GM12878 (cell line): ENCODE data around the gene CITED2. TPM values are rescaled to one million over a fixed set of nuclear protein-coding genes. Genes with fewer than 3 reads are reported as not detected.

Experiments
- BACH1 ChIP-seq: fragments of 450-650 bp; IDR thresholded peaks from 2 replicates; pipeline ENCODE4 v1.6.1; 2017; ENCODE audit warnings: mild to moderate bottlenecking, borderline replicate concordance
- BHLHE40 ChIP-seq, 2 experiments: fragments of 450-650 bp in 1 of 2; IDR thresholded peaks; 2 replicates each; pipeline ENCODE4 v1.6.1; 2011 to 2017; ENCODE audit warnings: low read depth in 2 of 2, borderline replicate concordance in 1 of 2, improper control_type of control experiment in 1 of 2, low read length in 1 of 2, mild to moderate bottlenecking in 1 of 2
- CHD1 ChIP-seq: IDR thresholded peaks from 2 replicates; pipeline ENCODE4 v1.6.1; 2012; ENCODE audit warnings: low read depth, low read length, improper control_type of control experiment
- CREB1 ChIP-seq: IDR thresholded peaks from 2 replicates; pipeline ENCODE4 v1.6.1; 2012; ENCODE audit warnings: low read depth, mild to moderate bottlenecking, inconsistent platforms
- ELK1 ChIP-seq: IDR thresholded peaks from 2 replicates; pipeline ENCODE4 v1.6.1; 2012; ENCODE audit warnings: low read depth, low read length, improper control_type of control experiment
- FOXK2 ChIP-seq: fragments of 450-650 bp; IDR thresholded peaks from 2 replicates; pipeline ENCODE4 v1.6.1; 2017; ENCODE audit warnings: mild to moderate bottlenecking, moderate library complexity
- HCFC1 ChIP-seq: fragments of 150-350 bp; IDR thresholded peaks from 2 replicates; pipeline ENCODE4 v1.6.1; 2014; ENCODE audit warnings: low read length
- IKZF1 ChIP-seq: fragments of 450-650 bp; conservative IDR thresholded peaks from 2 replicates; pipeline ENCODE4 v1.6.1; 2017; ENCODE audit warnings: antibody characterized with exemption, mild to moderate bottlenecking
- IRF5 ChIP-seq: fragments of 450-650 bp; IDR thresholded peaks from 2 replicates; pipeline ENCODE4 v1.6.1; 2017; ENCODE audit warnings: borderline replicate concordance
- LARP7 ChIP-seq: fragments of 450-650 bp; IDR thresholded peaks from 2 replicates; pipeline ENCODE4 v1.6.1; 2017; ENCODE audit warnings: mild to moderate bottlenecking
- NFXL1 ChIP-seq: fragments of 450-650 bp; IDR thresholded peaks from 2 replicates; pipeline ENCODE4 v1.6.1; 2017; ENCODE audit warnings: antibody characterized with exemption, mild to moderate bottlenecking, borderline replicate concordance
- POLR2A ChIP-seq: IDR thresholded peaks from 2 replicates; pipeline ENCODE4 v1.6.1; 2011; ENCODE audit warnings: low read depth, mild to moderate bottlenecking, low read length
- POLR2AphosphoS2 ChIP-seq: IDR thresholded peaks from 2 replicates; pipeline ENCODE4 v1.6.1; 2011; ENCODE audit warnings: low read depth, mild to moderate bottlenecking, low read length, improper control_type of control experiment, moderate library complexity
- RAD51 ChIP-seq: fragments of 450-650 bp; IDR thresholded peaks from 2 replicates; pipeline ENCODE4 v1.6.1; 2016; ENCODE audit warnings: moderate library complexity, mild to moderate bottlenecking, inconsistent platforms
- REST ChIP-seq: IDR thresholded peaks from 2 replicates; pipeline ENCODE4 v1.6.1; 2012; ENCODE audit warnings: mild to moderate bottlenecking, low read depth, low read length
- STAT1 ChIP-seq: fragments of 450-650 bp; conservative IDR thresholded peaks from 2 replicates; pipeline ENCODE4 v1.6.1; 2014; ENCODE audit warnings: antibody characterized with exemption, mild to moderate bottlenecking
- TAF1 ChIP-seq: IDR thresholded peaks from 2 replicates; pipeline ENCODE4 v1.6.1; 2011; ENCODE audit warnings: mild to moderate bottlenecking, low read depth, low read length, borderline replicate concordance
- TCF3 ChIP-seq: IDR thresholded peaks from 2 replicates; pipeline ENCODE4 v1.6.1; 2012; ENCODE audit warnings: low read depth, mild to moderate bottlenecking, low read length, borderline replicate concordance; ENCODE audit not compliant: insufficient read depth
- ZNF384 ChIP-seq: IDR thresholded peaks from 2 replicates; pipeline ENCODE4 v1.6.1; 2012; ENCODE audit warnings: low read depth, mild to moderate bottlenecking, low read length, improper control_type of control experiment, borderline replicate concordance
- ZNF592 ChIP-seq: fragments of 450-650 bp; IDR thresholded peaks from 2 replicates; pipeline ENCODE4 v1.6.1; 2017; ENCODE audit warnings: mild to moderate bottlenecking, moderate library complexity
- ZZZ3 ChIP-seq: IDR thresholded peaks from 2 replicates; pipeline ENCODE4 v1.6.1; 2011; ENCODE audit warnings: low read depth; ENCODE audit not compliant: control insufficient read depth, insufficient read length
- polyA plus RNA-seq, 11 experiments: library from polyadenylated mRNA; depleted of rRNA in 4 of 11; unstranded in 6 of 11; stranded (reverse) in 5 of 11; fragments of >200 nt; fragmentation: Nextera tagmentation in 4 of 11; fragmentation: Illumina TruSeq in 1 of 11; extraction: Ambion mirVana in 4 of 11; extraction: Trizol in 1 of 11; gene quantifications; 1 replicate in 1 of 11; 2 replicates in 10 of 11; pipeline versions ENCODE4 v1.2.1 to v1.2.3, GENCODE V29; 2011 to 2016; ENCODE audit warnings: inconsistent platforms in 2 of 11, missing spikeins in 2 of 11, low read depth in 1 of 11
- total RNA-seq, 4 experiments: library from RNA; depleted of rRNA in 3 of 4; stranded (reverse); fragments of >200 nt in 3 of 4; fragmentation: Illumina TruSeq in 1 of 4; extraction: Trizol in 1 of 4; gene quantifications; 2 replicates each; pipeline versions ENCODE4 v1.2.1 to v1.2.3, GENCODE V29; 2013 to 2021

CITED2 gene
- total and polyA plus RNA-seq, 10 of the 15 experiments (the other 5 are each of a cell fraction or from before 2014, with no cell fraction given) = 0.08 to 20.0 (median 7.3) TPM

GRCh38 chr6:139373154-139373927 lies 1.1 kb downstream of the CITED2 start (continued):
- TF ChIP-seq REST = no peak
- TF ChIP-seq ZZZ3 = no peak
- TF ChIP-seq STAT1 = no peak
- no peak for TF ChIP-seq ELK1
- peak; percentile 96 for TF ChIP-seq LARP7
- TF ChIP-seq TCF3 = no peak
- peak; percentile 73; the same call in 1 of the 2 replicates for TF ChIP-seq ZNF592
- TF ChIP-seq BHLHE40 (IDR thresholded peaks at IDR 0.05; ENCODE audit: borderline replicate concordance in 1 of 2, low read depth in 2 of 2, low read length in 1 of 2) = peak in 1 of 2 experiments; percentile 72; a peak in 2 of 4 replicates
- peak; percentile 51 for TF ChIP-seq POLR2A
- no peak for TF ChIP-seq TAF1
- no peak for TF ChIP-seq CHD1
- peak; percentile 65 for TF ChIP-seq IKZF1
- no peak for TF ChIP-seq POLR2AphosphoS2
- no peak; the same call in 1 of the 2 replicates for TF ChIP-seq CREB1
- TF ChIP-seq NFXL1 = 0 out of 2 replicates have a peak, but pooled peaks have one; percentile 70
- peak; percentile 75 for TF ChIP-seq BACH1
- TF ChIP-seq ZNF384 = no peak
- no peak for TF ChIP-seq RAD51
- TF ChIP-seq IRF5 = no peak
- no peak for TF ChIP-seq HCFC1
- no peak for TF ChIP-seq FOXK2
